ENCODE results near the gene OSBPL6. TPM values are rescaled to one million over a fixed set of nuclear protein-coding genes. Genes with fewer than 3 reads are reported as not detected.
A peak's percentile ranks its signal among the peaks of the same experiment; 100 is the strongest.

Gene OSBPL6
- total and polyA plus RNA-seq, 9 of the 15 experiments (the other 6 are each of a cell fraction or from before 2014, with no cell fraction given): 3.4 to 12.7 (median 9.3) TPM

DNA sequence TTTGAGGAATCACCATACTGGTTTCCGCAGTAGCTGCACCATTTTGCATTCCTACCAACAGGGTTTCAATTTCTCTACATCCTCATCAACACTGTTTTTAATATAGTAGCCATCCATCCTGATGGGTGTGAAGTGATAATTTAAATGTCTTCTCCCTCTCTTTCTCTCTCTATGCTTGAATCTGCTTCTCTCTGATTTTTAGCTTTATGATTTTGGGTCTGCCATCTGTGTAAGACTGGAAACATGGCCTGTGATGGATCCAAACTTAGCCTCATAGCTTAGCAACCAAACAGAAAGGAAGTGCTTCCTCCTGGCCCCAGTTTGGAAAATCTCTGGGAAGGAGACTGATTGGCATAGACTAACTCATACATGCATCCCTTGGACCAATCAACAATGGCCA lies 33.7 kb upstream of the OSBPL6 start (continued):
- TF ChIP-seq, protein P1, sequence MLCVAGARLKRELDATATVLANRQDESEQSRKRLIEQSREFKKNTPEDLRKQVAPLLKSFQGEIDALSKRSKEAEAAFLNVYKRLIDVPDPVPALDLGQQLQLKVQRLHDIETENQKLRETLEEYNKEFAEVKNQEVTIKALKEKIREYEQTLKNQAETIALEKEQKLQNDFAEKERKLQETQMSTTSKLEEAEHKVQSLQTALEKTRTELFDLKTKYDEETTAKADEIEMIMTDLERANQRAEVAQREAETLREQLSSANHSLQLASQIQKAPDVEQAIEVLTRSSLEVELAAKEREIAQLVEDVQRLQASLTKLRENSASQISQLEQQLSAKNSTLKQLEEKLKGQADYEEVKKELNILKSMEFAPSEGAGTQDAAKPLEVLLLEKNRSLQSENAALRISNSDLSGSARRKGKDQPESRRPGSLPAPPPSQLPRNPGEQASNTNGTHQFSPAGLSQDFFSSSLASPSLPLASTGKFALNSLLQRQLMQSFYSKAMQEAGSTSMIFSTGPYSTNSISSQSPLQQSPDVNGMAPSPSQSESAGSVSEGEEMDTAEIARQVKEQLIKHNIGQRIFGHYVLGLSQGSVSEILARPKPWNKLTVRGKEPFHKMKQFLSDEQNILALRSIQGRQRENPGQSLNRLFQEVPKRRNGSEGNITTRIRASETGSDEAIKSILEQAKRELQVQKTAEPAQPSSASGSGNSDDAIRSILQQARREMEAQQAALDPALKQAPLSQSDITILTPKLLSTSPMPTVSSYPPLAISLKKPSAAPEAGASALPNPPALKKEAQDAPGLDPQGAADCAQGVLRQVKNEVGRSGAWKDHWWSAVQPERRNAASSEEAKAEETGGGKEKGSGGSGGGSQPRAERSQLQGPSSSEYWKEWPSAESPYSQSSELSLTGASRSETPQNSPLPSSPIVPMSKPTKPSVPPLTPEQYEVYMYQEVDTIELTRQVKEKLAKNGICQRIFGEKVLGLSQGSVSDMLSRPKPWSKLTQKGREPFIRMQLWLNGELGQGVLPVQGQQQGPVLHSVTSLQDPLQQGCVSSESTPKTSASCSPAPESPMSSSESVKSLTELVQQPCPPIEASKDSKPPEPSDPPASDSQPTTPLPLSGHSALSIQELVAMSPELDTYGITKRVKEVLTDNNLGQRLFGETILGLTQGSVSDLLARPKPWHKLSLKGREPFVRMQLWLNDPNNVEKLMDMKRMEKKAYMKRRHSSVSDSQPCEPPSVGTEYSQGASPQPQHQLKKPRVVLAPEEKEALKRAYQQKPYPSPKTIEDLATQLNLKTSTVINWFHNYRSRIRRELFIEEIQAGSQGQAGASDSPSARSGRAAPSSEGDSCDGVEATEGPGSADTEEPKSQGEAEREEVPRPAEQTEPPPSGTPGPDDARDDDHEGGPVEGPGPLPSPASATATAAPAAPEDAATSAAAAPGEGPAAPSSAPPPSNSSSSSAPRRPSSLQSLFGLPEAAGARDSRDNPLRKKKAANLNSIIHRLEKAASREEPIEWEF (CRISPR knock-in tag; IDR thresholded peaks at IDR 0.05): no peak
- TF ChIP-seq ZNF146 (CRISPR knock-in tag; IDR thresholded peaks at IDR 0.05; ENCODE audit: unreplicated experiment) (no peak), E2F3 (CRISPR knock-in tag; IDR thresholded peaks at IDR 0.05) (no peak), SREBF1 (IDR thresholded peaks at IDR 0.05; ENCODE audit: borderline replicate concordance, low read depth, low read length) (no peak), KLF6 (CRISPR knock-in tag; IDR thresholded peaks at IDR 0.05; ENCODE audit: borderline replicate concordance) (no peak)

DNA sequence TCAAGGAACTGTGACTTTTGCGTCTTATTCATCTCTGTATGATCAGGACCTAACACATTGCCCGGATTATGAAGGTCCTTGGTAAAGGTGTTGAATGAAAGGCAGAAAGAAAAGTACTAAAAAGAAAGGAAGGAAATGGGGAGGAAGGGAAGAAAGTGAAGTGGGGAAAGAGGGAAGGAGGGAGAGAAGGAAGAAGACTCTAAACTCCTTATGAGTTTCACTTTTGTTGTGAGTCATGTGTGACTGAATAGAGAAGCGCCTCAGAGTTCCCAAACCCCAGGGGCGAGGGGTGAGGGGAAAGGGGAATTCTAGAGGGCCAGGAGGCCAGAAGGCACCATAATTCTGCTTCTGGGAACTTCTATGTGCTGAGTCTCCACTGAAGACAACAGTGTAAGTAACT lies 30.9 kb upstream of the OSBPL6 start:
- no peak for DNase-seq (ENCODE audit: extremely low read depth in 1 of 4, low spot score in 3 of 4)
- no peak for FAIRE-seq
- in situ Hi-C loops (cut with MboI): no loop called here
- H3K9me3 ChIP-seq (replicated peaks; ENCODE audit: control insufficient read depth, insufficient read depth, low read depth, low read length): no peaks in the 10 kb centered on the region
- no peaks in the 10 kb centered on the region for H3K36me3 ChIP-seq (ENCODE audit: control insufficient read depth, insufficient read depth, low read length)
- peak; percentile 50 for ATAC-seq
- H3K79me2 ChIP-seq (ENCODE audit: control insufficient read depth, insufficient read depth, low read length): no peaks in the 10 kb centered on the region
- H2AFZ ChIP-seq (ENCODE audit: low read depth, low read length): peak overlapping the region; percentile 73
- intact Hi-C loops (cut with micrococcal nuclease): no loop called here
- 0 out of 2 replicates have a peak overlapping the region, but pooled peaks have one; percentile 13 for H3K4me2 ChIP-seq (ENCODE audit: insufficient read depth, low read length)
- H4K20me1 ChIP-seq (replicated peaks; ENCODE audit: control insufficient read depth, insufficient read depth, low read length): no peaks in the 10 kb centered on the region
- BruUV-seq (replicated peaks): no TSS peak
- H3K9ac ChIP-seq (ENCODE audit: insufficient read depth in 1 of 2, low read depth in 2 of 2, low read length in 2 of 2): no peak overlapping the region
- TF ChIP-seq, protein P2, sequence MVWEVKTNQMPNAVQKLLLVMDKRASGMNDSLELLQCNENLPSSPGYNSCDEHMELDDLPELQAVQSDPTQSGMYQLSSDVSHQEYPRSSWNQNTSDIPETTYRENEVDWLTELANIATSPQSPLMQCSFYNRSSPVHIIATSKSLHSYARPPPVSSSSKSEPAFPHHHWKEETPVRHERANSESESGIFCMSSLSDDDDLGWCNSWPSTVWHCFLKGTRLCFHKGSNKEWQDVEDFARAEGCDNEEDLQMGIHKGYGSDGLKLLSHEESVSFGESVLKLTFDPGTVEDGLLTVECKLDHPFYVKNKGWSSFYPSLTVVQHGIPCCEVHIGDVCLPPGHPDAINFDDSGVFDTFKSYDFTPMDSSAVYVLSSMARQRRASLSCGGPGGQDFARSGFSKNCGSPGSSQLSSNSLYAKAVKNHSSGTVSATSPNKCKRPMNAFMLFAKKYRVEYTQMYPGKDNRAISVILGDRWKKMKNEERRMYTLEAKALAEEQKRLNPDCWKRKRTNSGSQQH (CRISPR knock-in tag; IDR thresholded peaks at IDR 0.05): peak; percentile 57; the same call in 1 of the 2 replicates
- TF ChIP-seq OTX1 (CRISPR knock-in tag; IDR thresholded peaks at IDR 0.05) (peak; percentile 58; the same call in 1 of the 2 replicates), ZNF696 (CRISPR knock-in tag; conservative IDR thresholded peaks at IDR 0.05) (no peak), RBM15 (IDR thresholded peaks at IDR 0.05; ENCODE audit: insufficient read depth, low read length) (no peak)
- no peak overlapping the region for H3K27ac ChIP-seq (ENCODE audit: extremely low read depth, low read depth, low read length)
- H3K9me1 ChIP-seq (ENCODE audit: control insufficient read depth, insufficient read depth, low read length): no peaks in the 10 kb centered on the region
- no peak overlapping the region for H3K4me3 ChIP-seq
- 14% methylated on average over 4 of the region's 4 CpGs for WGBS (ENCODE audit: insufficient coverage, low coverage, missing lambda C conversion rate)
- ChIA-PET CTCF (ENCODE audit: low intra/inter-chr PET ratio) (no interaction called here), POLR2A (interaction anchor here (0.6 kb wide), 1 partner anchor 11 kb away, joined by 4 read pairs; no protein-coding TSS in a partner anchor)
- no peaks in the 10 kb centered on the region for H3K4me1 ChIP-seq (replicated peaks in 1 of 2; ENCODE audit: control insufficient read depth in 2 of 2, insufficient read depth in 2 of 2, low read length in 2 of 2)
- H3K27me3 ChIP-seq (ENCODE audit: control insufficient read depth in 2 of 2, insufficient read depth in 2 of 2, low read length in 2 of 2): no peaks in the 10 kb centered on the region
